ENCODE measurements around the gene REEP5. TPM values are rescaled to one million over a fixed set of nuclear protein-coding genes. Genes with fewer than 3 reads are reported as not detected.
"Not testable (repeated sequence)": the region's sequence is repeated elsewhere in the genome, so short reads cannot be mapped to it uniquely, and the experiment has no call there.

The REEP5 gene
- total and polyA plus RNA-seq, 8 donors, result 33.0 to 84.7 (median 70.7) TPM

DNA sequence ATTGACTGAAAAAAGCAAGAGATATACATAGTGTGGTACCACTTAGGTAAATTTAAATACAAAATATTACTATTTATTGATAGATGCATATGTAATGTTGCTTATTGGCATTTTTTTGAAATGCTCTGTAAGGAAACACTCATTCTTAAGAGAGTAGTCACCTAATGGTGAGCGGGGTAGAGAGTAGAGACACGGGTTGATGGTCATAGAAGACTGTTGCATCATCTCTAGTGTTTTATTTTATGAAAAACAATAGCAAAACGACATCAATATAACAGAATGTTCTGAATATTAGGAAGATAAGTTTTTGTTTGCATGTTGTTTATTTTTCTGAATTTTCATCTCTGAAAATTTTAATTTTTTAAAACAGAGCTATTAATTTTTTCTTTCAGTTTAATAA is 56.9 kb downstream of the REEP5 start:
- ATAC-seq (no peak), DNase-seq (no peak), FAIRE-seq (no peak)
- no peak overlapping the region for H3K4me3 ChIP-seq
- TF ChIP-seq CTCF (IDR thresholded peaks at IDR 0.05), result no peak
- peaks cover 0 to 38% (median 8%) of the 10 kb centered on the region in 3 donors for H3K36me3 ChIP-seq
- intact Hi-C loops (cut with DNase I), result no loop called here
- no peaks in the 10 kb centered on the region for H3K27me3 ChIP-seq
- no peaks in the 10 kb centered on the region for H3K9me3 ChIP-seq
- H3K4me1 ChIP-seq, result peaks cover 3 to 26% (median 13%) of the 10 kb centered on the region in 3 donors
- no peak overlapping the region for H3K27ac ChIP-seq
- 87 to 88% methylated on average over 3 of the region's 3 CpGs for WGBS, 2 donors

DNA sequence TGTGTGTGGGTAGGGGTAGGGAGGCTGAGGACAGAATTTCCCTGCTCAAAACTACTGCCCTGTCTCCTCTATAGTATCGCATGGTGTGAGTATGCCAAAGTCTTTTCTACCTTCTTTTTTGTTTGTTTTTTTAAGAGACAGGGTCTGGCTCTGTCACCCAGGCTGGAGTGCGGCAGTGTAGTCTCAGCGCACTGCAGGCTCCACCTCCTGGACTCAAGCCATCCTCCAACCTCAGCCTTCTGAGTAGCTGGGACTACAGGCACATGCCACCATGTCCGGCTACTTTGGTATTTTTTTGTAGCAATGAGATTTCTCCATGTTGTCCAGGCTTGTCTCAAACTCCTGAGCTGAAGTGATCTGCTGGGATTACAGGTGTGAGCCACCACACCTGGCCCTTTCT is 58.5 kb downstream of the REEP5 start:
- Histone ChIP-seq H3K4me1 (peaks cover 3 to 26% (median 13%) of the 10 kb centered on the region in 3 donors), H3K36me3 (peaks cover 0 to 29% (median 8%) of the 10 kb centered on the region in 3 donors), H3K27ac (no peak overlapping the region), H3K27me3 (no peaks in the 10 kb centered on the region), H3K4me3 (peak overlapping the region in 2 of 4 donors; percentile 66 to 80), H3K9me3 (no peaks in the 10 kb centered on the region)
- TF ChIP-seq CTCF (IDR thresholded peaks at IDR 0.05), result no peak
- FAIRE-seq (no peak), ATAC-seq (peak; percentile 41 to 59 (median 48)), DNase-seq (peak in 5 of 6 donors; percentile 55 to 74 (median 66))
- 33 to 35% methylated on average over 4 of the region's 4 CpGs for WGBS, 2 donors
- intact Hi-C loops (cut with DNase I), result no loop called here

DNA sequence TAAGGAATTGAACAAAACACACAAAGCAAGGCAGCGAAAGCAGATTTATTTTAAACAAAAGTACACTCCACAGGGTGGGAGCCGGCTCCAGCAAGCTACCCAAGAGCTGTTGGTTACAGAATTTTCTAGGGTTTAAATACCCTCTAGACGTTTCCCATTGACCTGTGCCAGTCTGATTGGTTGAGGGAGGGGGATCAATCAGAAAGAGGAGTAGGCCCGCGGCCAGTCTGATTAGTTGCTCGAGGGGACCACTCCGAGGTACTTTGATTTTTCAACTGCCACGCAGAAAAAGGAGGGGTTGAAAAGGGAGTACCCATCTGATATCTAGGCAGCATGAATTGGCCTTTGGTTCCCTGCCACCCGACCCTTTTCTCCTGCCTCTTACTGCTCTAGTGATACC is 59.9 kb downstream of the REEP5 start:
- DNase-seq, result no peak
- Histone ChIP-seq H3K27ac (no peak overlapping the region), H3K4me1 (peaks cover 3 to 26% (median 13%) of the 10 kb centered on the region in 3 donors), H3K4me3 (peak overlapping the region; percentile 56 to 93 (median 73)), H3K9me3 (no peaks in the 10 kb centered on the region), H3K36me3 (peaks cover 0 to 22% (median 8%) of the 10 kb centered on the region in 3 donors), H3K27me3 (no peaks in the 10 kb centered on the region)
- WGBS, 2 donors, result 11 to 19% methylated on average over 9 of the region's 9 CpGs
- ATAC-seq, result peak in 2 of 4 donors; percentile 5 to 17
- intact Hi-C loops (cut with DNase I), result no loop called here
- no peak for TF ChIP-seq CTCF (IDR thresholded peaks at IDR 0.05)
- no peak for FAIRE-seq

DNA sequence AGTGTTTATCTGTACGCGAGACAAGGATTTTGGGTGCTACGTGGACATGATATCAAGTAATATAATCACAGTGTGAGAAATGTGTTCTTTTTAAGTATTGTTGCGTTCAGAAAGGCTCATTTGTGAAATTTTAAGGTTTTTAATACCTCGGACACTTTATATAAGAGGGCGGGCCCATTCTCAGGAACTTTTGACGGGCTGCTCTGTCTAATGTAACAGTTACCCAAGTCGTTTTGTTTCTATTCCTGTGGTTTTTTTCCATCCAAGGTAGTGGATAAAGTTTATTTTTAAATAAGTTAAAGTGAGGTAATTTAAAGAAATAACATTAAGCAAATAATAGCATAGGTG is 60.4 kb downstream of the REEP5 start:
- H3K27ac ChIP-seq, result peak overlapping the region; percentile 58 to 80 (median 72)
- H3K4me3 ChIP-seq, result peak overlapping the region; percentile 56 to 93 (median 73)
- TF ChIP-seq CTCF (IDR thresholded peaks at IDR 0.05), result no peak
- peak in 1 of 4 donors; percentile 13 for ATAC-seq
- peaks cover 3 to 26% (median 13%) of the 10 kb centered on the region in 3 donors for H3K4me1 ChIP-seq
- H3K27me3 ChIP-seq, result no peaks in the 10 kb centered on the region
- peaks cover 0 to 18% (median 8%) of the 10 kb centered on the region in 3 donors for H3K36me3 ChIP-seq
- FAIRE-seq, result no peak
- no peaks in the 10 kb centered on the region for H3K9me3 ChIP-seq
- intact Hi-C loops (cut with DNase I), result no loop called here
- WGBS, 2 donors, result 0% methylated on average over 8 of the region's 8 CpGs
- no peak for DNase-seq

DNA sequence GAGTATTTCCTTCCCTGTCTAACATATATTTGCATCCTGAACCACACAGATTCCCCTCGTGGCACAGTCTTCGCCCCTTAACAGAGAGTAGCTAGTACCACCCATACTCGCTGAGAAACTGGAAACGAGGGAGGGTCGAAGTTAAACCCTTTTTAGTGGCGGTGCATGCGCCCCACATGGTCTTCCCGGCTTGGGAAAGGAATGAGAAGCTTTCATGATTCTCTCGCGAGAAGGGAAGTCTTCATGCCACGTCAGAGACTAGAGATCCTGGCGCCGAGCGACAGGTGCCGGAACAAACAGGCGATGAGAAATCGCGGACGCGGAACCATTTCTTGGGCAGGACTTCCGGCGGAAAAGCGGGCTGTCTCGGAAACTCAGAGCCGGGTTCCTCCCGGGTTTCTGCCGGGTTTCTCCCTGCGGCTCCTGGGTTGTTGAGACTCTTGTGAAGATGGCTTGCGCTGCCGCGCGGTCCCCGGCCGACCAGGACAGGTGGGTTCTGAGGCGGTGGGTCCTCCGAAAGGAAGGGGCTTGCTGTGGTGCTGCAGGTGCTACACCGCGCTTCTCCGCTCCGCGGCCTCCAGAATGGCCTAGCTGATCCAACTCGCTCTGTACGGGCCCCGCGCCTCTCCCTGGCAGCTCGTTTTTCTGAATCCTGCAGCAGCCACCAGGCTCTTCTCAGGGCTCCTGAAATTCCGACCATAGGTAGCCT is 60.9 kb downstream of the REEP5 start, which contains the start of gene SRP19:
Gene SRP19, plus strand, starts transcription at position 359 of the 709 bp plus-strand sequence. Its CDS starts 90 bp downstream, at position 449.
- ATAC-seq (peak; percentile 94 to 99 (median 98)), FAIRE-seq (peak; percentile 73), DNase-seq (peak; percentile 89 to 96 (median 94))
- 1 to 3% methylated on average over 47 of the region's 47 CpGs for WGBS, 2 donors
- TF ChIP-seq CTCF (IDR thresholded peaks at IDR 0.05), result no peak
- intact Hi-C loops (cut with DNase I), result no loop called here
- H3K27me3 ChIP-seq, result no peaks in the 10 kb centered on the region
- H3K36me3 ChIP-seq, result peaks cover 0 to 14% (median 8%) of the 10 kb centered on the region in 3 donors
- H3K4me1 ChIP-seq, result peaks cover 3 to 26% (median 13%) of the 10 kb centered on the region in 3 donors
- peak within 1 kb of the TSS; percentile 58 to 80 (median 72) for H3K27ac ChIP-seq
- H3K9me3 ChIP-seq, result no peaks in the 10 kb centered on the region
- H3K4me3 ChIP-seq, result peak within 1 kb of the TSS; percentile 56 to 93 (median 73)

DNA sequence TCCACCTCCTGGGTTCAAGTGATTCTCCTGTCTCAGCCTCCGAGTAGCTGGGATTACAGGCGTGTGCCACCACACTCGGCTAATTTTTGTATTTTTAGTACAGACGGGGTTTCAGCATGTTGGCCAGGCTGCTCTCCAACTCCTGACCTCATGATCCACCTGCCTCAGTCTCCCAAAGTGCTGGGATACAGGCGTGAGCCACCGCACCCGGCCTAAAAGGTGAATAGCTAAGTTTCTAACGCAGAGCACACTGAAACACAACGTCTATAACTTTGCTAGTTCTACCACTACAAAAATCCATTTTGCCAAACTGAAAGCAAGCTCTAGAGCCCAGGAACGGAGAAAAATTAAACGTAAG is 61.5 kb downstream of the REEP5 start:
- intact Hi-C loops (cut with DNase I); FAIRE-seq: not testable (repeated sequence)

More for the DNA sequence above, 61.5 kb downstream of the REEP5 start:
- peaks cover 0 to 10% (median 8%) of the 10 kb centered on the region in 3 donors for H3K36me3 ChIP-seq
- not testable (repeated sequence) for H3K9me3 ChIP-seq, ATAC-seq, H3K27me3 ChIP-seq, DNase-seq
- H3K27ac ChIP-seq, result peak overlapping the region; percentile 58 to 80 (median 72)
- peaks cover 3 to 26% (median 13%) of the 10 kb centered on the region in 3 donors for H3K4me1 ChIP-seq
- peak overlapping the region; percentile 56 to 93 (median 73) for H3K4me3 ChIP-seq
- 74 to 77% methylated on average over 11 of the region's 11 CpGs for WGBS, 2 donors
